Stimulated activated CD4-positive, alpha-beta T cell treated with anti-CD3 and anti-CD28 coated beads, Interleukin-4, amount 100 ng/mL, for 1 hour (primary cell): ENCODE measurements around the gene PARD3.

Experiments used
- DNase-seq: peaks from one replicate; pipeline ENCODE4 v3.0.0-alpha.2; 2020

The PARD3 gene

DNA sequence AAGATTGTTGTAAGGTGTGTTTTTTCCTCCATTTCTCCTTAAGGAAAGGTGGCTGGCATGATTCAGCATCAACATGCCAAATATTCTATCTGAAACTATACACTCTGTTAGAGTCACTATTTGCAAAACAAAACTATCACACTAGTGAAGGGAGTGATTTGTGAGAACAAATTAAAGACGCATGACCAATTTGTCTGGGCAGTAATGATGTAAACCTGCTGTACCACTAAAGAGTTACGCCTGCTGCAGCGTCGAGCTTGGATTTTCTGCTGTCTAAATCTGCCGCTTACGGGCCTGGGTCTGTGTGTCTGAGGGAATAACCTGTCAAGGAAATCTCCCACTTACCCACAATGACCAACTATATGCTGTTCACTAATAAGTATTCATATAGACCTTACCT, 648.3 kb downstream of the PARD3 start:
- no peak for DNase-seq

DNA sequence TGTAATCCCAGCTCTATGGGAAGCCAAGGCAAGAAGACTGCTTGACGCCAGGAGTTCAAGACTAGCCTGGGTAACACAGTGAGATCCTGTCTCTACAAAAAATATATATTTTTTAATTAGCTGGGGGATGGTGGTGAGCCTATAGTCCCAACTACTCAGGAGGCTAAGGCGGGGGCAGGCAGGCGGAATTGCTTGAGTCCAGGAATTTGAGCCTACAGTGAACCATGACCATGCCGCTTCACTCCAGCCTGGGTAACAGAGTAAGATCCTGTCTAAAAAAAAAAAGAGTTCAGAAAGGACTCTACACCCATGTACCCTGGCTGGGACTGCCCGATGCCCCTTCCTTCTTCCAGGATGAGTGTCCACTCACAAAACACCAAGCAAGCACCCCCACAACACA, 648.7 kb downstream of the PARD3 start:
- DNase-seq: no peak

DNA sequence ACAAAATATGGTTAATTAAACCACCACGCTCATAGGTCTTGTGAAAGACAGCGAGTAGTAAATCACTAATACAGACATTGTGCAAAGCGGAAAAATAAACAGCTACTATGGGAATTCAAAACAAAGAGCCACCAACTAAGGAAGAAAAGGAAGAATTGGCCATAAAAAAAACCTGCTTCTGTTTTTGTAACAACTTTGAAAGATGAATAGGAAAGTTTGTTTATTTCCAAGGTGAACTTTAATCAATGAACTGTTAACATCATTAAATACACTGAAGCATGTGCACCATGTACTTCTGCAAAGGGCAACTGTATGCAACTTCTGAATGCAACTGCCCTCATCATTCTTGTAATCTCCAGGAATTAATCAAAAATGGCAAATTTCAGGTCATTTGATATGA, 651.1 kb downstream of the PARD3 start:
- no peak for DNase-seq

DNA sequence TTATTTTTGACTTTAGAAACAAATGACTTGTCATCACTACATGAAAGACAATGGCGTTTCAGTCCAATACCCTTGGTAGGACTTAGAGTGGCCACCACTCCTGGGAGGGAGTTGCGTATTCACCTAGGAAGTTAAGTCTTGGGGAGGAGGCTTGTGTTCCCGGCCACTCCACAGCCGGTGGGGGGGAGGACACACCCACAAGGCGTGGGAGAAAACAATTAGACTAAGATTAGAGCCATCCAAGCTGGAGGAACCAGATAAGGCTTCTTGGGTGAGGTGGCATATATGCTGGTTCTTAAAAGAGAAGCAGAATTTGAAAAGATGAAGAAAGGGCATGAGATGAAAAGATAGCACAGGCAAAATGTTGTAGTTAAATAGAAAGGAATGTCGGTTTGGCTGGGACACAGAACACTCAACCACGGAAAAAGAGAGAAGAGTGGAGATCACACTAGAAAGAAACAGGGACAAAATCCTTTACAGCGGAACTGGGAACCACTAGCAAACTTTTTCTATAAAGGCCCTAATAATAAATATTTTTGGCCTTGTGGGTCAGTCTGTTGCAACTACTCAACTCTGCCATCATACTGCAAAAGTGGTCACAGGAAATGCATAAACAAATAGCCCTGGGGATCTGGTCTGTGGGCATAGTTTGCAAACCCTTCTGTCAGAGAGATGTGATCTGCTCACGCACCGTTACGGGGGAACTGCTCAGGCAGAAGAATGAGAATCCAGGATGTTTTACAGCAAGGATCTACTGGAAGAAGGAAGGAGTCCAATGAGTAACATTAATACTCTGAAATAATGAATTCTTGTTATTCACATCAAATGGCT, 651.8 kb downstream of the PARD3 start:
- no peak for DNase-seq

DNA sequence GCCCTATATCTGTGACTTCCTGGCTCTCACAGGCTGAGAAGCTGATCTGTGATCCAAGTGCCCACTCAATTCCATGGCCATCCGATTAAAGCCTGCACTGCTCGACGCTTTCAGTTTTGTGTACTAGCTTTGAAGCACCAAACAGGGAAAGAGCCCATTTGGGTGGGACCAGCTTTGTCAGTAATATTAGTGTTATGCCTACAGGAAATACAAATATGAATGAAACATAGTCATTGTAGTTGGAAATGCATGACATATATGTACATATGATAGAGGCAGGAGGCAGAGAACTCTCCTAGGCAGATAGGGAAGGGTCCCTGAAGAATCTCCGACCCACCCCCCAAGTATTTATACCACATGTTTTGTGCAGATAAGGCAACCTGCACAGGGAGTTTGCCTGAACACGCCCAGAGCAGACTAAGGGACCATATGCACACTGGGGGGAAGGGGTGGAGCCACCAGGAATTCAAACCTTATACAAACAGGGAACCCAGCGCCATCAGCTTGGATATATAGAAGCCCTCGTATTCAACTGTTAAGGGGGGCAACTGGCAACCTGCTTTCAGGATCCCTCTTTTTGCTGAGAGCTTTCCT, 653.2 kb downstream of the PARD3 start:
- DNase-seq: no peak

DNA sequence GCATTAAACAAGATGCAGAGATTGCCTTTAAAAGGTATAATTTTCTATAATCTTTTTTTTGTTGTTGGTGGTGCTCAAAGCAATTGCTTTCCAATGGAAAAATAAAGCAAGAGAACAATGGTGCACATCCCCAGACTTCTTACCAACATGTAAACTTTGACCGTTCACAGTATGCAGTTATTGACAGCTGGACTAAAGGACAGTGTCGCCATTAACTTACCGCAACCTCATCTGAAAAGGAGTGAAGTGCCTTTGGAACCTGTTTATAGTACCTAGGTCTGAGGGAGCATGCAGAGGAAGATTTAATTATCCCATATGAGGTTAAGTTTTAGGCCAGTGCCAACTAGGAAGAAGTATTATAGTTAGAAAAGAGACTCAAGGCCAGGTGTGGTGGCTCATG, 654.5 kb downstream of the PARD3 start:
- DNase-seq: no peak

DNA sequence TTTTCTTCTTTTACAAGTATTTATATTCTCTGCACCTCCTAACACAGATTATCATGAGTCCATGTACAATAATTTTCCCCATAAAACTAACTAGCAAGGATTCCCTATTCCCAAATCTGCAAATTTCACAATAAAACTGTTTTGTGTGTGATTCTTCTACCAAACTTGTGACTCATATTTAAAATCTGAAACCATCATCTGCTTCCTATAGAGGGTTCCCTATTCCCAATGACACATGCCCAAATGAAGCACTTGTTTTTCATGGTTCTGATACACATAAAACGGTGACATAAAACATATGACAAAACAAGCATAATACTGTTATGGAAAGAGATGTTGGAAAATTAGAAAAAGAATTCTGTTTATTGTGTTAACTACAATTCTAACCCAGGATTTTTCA, 657.6 kb downstream of the PARD3 start:
- no peak for DNase-seq

DNA sequence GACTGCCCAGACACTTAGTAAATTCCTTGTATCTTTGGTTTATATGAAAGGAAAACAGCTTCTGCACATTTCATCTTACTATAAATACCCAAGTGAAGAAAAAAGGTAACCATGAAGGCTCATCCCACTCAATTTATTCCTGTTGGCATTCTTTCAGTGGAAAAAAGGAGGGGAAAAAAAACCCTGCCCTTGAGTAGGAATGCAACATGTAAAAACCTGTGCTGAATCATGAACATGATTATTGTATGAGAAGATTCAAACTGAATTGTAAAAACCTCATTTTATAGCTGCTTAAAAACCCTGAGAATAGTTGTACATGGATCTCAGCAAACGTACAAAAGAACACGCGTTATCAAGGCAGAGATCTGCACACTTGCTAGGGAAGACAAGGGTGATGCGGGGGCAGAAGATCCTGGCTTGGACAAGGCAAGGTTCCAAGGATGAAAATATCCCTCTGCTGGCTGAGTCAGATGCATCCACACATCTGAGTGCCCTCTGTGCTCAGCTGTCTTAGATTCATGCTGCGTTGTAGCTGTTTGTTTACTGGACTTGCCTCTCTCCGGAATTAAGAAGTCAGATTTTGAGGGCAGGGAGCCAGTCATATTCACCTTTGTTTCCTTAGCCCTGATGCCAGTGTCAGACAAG, 658.2 kb downstream of the PARD3 start:
- DNase-seq: no peak

DNA sequence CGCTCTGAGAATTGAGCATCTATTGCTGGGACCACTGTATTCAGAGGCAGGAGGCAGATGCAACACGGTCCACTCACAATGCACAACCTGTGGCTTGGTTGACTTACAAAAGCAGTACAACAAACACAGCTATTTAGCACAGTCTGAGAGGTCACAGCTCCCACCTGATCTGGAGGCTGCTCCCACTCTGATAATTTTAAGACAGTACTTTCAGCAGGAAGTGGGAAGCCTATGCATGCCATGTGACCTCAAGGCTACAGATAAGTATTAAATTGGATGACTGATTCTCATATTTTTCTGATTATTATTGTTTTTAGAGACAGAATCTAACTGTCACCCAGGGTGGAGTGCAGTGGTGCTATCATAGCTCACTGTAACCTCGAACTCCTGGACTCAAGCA, 659.3 kb downstream of the PARD3 start:
- no peak for DNase-seq

DNA sequence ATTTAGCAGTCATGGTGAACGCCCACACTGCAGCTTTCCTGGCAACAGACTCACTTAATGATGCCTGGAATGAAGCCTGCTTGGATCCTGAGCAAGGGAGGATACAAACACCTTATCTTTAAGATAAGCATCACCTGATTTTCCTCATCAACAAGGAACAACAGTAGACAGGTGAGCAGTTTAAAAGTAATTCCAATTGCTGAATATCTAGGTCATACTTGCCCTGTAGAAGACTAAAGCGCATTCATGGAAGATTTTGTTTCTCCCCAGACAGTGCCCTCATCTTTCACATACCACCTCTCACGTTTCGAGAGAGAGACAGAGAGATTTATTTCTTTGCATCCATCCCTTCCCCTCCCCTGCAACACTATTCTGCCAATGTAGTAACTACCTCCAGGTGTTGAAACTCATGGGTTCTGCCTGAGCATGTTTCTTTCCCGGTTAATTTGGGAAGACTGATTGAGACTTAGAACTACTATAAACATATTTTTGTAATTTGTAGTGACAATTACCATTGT, 660.7 kb downstream of the PARD3 start:
- no peak for DNase-seq

DNA sequence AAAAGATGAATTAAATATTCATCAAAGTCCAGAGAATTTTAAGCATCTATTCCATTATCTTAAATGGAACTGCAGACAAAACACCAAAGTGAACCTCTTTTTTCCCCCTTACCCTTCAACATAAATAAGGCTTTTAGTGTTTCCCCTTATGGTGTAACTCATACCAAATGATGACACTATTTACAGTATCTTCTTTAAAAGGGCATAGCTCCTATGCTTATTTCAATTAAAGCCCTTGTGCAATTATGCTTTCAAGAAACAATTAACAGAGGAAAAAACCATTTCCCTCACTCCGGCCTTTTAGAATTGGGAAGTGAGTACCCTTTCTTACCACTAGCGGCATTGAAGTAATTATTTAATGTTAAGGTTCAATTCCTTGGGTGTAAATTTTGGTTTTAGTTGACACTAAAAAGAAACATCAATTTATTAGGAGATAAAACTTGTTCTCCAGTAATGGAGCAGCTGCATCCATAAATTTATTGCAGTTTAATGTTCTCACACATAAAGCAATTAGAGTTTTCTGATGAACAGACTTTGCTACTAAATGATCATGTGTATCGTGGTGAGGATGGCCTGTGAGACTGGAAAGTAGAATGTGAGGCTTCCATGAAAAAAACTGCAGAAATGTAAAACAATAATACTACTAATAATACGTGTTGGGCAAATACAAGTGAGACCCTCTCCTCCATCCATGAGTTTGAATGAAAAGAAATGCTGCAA, 661.3 kb downstream of the PARD3 start:
- no peak for DNase-seq

DNA sequence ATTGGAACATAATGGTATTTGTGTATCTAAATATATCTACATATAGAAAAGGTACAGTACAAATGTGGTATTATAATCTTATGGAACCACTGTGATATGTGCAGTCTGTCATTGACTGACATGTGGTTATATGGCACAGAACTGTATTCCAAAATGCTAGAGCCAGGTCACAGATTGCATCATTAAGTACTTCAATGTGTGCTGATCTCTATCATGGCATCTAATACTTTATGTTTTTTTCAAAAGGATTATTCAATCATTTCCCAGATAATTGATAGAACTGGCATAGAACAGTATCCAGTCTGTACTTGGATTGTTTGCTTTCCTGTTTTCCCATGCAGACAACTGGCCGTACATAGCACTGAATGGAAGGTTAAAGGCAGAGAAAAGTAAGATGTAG, 662.7 kb downstream of the PARD3 start:
- DNase-seq: no peak

DNA sequence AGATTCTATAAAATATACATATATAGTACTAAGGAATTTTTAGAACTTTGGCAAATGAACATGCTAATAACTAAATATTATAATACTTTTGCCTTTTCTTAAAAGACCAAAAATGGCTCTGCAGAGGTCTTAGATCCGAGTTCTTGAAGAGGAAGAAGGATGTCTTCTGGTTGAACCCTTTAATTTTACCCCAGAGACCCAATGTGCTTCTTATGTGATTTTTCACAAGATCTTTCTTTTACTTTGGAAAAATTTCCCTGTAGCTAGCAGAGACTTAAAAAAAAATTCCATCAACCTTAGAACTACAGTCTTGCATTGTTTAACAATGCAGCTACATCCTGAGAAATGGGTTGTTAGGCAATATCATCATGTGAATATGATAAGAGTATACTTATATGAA, 663.2 kb downstream of the PARD3 start:
- no peak for DNase-seq

DNA sequence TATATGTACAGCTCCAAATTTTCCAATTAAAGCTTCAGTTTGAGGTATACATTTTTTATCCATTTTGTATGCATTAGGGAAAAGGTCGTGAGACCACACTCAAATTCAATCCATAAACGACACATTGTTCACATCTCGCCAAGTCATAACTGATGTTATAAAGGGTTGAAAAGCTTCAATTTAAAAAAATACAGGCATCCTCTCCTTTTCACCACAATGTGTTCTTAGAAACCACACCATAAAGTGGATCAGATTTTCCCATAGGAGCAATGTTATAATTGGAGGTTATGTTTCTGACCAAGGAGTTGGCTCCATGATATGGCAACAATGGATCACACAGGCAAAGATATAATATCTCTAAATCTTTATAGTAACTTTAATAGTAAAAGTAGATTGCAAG, 663.6 kb downstream of the PARD3 start:
- no peak for DNase-seq

DNA sequence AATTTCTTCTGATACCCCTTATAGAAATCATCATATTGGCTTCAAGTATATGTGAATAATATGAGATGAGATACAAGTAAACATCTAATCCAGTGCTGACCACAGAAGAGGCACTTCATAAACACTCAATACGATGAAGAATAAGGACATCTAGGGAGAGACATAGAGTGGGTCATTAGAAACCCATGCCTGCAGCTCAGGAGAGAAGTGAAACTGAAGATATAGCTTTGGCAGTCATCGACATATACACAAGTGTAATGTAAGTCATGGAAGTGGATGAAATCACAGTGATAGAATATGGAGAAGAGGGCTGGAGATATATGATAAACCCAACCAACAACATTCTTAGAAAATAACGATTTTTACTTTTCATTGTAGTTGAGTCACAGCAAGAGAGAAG, 665.0 kb downstream of the PARD3 start:
- DNase-seq: no peak

DNA sequence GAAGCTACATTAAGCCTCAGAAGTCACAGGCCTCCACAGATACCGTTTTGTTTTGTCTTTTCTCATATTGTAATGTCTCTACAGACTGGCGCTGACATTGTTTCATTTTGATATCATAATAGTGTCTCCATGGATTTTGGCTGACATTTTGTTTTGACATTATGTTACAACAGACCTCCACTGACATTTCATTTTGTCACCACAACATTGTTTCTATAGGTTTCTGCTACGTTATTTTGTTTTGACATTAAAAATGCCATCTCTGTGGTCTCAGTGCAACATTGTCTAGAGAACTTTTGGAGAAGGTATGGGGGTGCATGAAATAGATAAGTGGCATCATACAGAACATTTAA, 666.8 kb downstream of the PARD3 start:
- DNase-seq: no peak

DNA sequence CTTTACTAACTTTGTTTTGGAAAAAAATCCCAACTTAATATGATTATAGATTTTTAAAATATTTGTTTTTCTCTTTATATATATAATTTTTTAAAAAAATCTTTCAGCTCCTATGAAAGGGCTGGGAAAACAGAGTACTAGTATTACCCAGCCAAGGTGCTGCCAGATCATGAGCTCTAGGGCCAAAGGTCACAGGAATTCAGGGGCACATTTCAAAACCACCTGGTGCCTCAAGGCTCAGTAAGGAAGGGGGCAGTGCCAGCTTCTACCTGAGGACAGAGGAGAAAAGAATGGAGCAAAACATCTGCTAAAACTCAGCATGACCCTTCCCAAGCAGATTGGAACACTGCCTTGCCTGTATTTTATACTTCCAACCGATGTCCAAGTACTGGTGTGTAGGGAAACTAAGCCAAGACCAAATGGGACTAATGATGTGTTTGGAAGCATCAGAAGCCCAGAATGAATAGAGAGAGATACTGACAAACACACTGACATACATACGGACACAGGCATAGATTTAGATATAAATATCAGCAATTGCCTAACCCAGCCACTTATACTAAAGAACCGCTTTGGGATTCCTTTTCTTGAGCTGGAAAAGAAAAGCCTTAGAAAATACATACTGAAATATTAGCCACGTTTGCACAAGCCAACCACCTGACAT, 667.3 kb downstream of the PARD3 start:
- DNase-seq: no peak

DNA sequence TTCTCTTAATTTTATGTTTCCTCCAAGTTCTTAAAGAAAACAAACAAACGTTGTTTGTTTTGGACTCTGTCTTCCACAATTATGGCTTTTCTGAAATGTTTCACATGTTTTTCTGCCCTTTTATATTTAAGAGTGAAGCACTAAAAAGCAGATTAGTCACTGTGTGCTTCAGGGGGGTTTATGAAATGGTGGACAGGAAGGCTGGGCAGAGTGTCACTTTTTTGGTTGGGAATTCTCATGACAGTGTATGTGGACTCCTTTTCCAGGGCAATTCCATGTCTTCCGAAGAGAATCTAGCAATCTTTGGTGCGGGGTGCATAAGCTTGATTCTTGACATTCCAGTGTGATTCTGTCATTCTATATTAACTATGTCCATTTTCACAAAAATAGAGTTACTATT, 669.4 kb downstream of the PARD3 start:
- DNase-seq: no peak

DNA sequence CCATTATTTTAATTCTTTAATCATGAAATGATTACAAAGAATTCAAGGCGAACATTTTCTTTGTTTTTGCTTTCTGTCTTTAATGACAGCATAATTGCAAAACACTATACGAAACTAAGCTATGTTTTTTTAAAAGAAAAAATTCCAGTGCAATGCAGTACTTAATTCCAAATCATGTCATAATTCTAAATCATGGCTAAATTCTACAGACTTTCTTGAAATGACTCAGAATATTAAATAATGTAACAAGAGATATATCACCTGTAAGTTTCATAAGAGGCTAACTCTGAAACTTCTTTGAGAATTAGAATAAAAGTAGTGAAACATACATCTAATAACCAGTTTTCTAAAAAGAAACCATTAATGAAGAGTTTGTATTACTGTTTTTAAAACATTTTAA, 671.6 kb downstream of the PARD3 start:
- no peak for DNase-seq

DNA sequence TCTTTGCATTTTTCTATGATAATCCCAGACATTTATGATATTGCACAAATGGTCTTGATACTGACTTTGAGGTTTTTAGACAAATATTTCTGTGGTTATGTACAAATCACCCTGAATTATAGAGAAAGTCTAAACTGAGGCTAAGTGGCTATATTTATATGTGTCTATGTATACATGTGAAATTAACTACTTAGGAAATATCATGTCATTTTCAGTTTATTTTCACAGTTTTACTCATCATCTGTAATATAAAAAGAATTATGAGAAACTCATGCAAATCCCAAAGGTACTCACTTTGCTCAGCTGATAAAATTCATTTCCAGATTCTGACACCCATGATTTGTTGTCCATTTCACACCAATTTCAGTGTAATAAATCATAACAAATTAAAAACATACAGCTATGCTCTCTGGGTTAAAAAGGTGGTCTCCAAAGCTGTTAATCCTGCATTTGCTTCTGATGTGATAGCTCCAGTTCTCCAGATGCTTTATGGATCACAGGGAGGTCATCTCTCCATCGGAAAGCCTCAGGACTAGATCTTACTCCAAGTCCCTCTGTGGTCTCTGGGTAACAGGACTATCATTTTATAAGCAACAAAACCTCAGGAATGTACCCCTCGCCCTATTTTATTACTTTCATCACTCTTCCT, 673.9 kb downstream of the PARD3 start:
- DNase-seq: no peak

DNA sequence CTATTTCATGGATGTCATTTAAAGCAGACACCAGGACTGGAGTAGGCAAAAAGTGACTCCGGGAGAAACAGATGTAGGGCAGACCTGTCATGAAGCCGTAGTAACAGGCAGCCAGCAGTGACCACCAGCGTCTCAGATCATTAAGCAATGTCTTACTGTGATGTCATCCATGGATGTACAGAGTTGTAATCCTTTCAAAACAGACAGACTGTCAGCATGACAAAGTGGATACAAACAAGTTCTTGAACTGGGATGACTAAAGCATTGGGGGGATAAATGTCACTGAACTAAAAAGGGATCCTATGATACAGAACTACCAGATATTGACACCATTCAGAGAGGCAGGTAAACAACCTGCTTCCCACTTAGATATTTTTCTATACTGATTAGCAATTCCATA, 675.5 kb downstream of the PARD3 start:
- no peak for DNase-seq

DNA sequence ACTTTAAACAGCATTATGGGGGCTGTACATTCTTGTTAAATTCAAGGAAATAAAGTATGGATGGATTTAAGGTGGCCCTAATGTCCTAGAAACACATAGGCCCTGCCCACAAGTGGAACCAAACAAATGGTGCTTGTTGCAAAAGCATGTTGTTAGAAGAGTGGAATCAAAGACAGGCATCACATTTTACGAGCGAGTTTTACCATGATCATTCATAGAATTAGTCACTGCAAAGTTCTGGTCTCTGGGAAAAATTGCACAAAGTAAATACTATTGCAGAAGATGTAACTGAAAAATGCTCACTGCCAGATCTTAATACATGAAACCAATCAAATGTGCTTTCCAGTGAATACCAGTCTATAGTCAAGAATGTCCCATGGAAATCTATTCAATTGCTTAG, 677.1 kb downstream of the PARD3 start:
- no peak for DNase-seq

DNA sequence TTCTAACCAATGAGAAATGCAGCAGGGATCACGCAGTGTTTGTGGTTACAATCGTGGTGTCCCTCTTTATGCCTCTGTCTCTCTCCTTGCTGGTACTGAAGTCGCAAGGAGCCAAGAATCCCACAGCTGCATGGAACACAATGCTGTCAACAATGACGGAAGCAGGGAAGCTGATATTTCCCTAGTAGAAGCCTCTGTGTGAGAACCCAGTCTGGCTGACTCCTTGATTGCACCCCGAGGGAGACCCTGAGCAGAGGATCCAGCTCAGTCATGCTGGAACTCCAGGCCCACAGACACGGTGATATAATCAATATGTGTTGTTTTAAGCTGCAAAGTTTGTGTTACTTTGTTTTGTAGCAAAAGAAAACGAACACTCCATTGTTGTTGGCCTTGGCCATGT, 677.9 kb downstream of the PARD3 start:
- DNase-seq: no peak
